H1 (cell line): ENCODE results near the gene MLC1. TPM values are rescaled to one million over a fixed set of nuclear protein-coding genes. Genes with fewer than 3 reads are reported as not detected.

Source experiments
- CTCF ChIA-PET: fragments of 300-600 bp; sonication (Branson Sonifier 250); formaldehyde crosslinking; loops from one replicate; lab custom pipeline; 2021; ENCODE audit not compliant: partially characterized antibody; lab: Charles Lee
- POLR2A ChIA-PET: fragments of 300-600 bp; sonication (Branson Sonifier 250); formaldehyde crosslinking; loops from one replicate; lab custom pipeline; 2021; ENCODE audit warnings: inconsistent platforms; ENCODE audit not compliant: partially characterized antibody; lab: Charles Lee
- DNase-seq, 2 experiments: peaks; one replicate each; pipeline versions ENCODE4 v3.0.0 to v3.0.0-alpha.2; 2010 to 2022; ENCODE audit warnings: low spot score in 2 of 2, low read depth in 1 of 2, mixed read lengths in 1 of 2
- FAIRE-seq: peaks from 2 replicates; lab custom pipeline; 2011; peaks lifted over from hg19 to GRCh38; lab: Jason Lieb, UNC
- H2AFZ ChIP-seq: 2 replicates; pipeline ENCODE4 v1.8.1; 2012; ENCODE audit warnings: low read length, inconsistent platforms
- H2AK5ac ChIP-seq: 2 replicates; pipeline ENCODE4 v1.6.1; 2013; ENCODE audit warnings: low read depth, low read length
- H2BK120ac ChIP-seq: replicated peaks from 2 replicates; pipeline ENCODE3; 2013; ENCODE audit warnings: low read depth, low read length, inconsistent platforms
- H2BK12ac ChIP-seq: 2 replicates; pipeline ENCODE4 v1.6.1; 2013; ENCODE audit warnings: low read depth, low read length
- H2BK15ac ChIP-seq: 2 replicates; pipeline ENCODE4 v1.6.1; 2013; ENCODE audit warnings: low read length
- H2BK20ac ChIP-seq: 2 replicates; pipeline ENCODE4 v1.6.1; 2013; ENCODE audit warnings: low read length
- H2BK5ac ChIP-seq: 2 replicates; pipeline ENCODE4 v1.6.1; 2013; ENCODE audit warnings: low read depth, low read length
- H3K14ac ChIP-seq: 2 replicates; pipeline ENCODE4 v1.6.1; 2013; ENCODE audit warnings: inconsistent platforms; ENCODE audit not compliant: insufficient read length
- H3K18ac ChIP-seq: 2 replicates; pipeline ENCODE4 v1.6.1; 2013; ENCODE audit warnings: low read length; ENCODE audit errors: extremely low read depth
- H3K23ac ChIP-seq: 2 replicates; pipeline ENCODE4 v1.6.1; 2013; ENCODE audit warnings: inconsistent platforms; ENCODE audit not compliant: insufficient read length
- H3K23me2 ChIP-seq: 2 replicates; pipeline ENCODE4 v1.6.1; 2013; ENCODE audit warnings: low read depth, low read length
- H3K27ac ChIP-seq: 2 replicates; pipeline ENCODE4 v1.6.1; 2011; ENCODE audit warnings: low read depth, low read length, inconsistent platforms
- H3K27me3 ChIP-seq, 4 experiments: replicated peaks in 1 of 4; 1 replicate in 1 of 4; 2 replicates in 3 of 4; pipeline versions ENCODE4 v1.6.1 to v1.8.1; 2011 to 2013; ENCODE audit warnings: low read length in 3 of 4, mild to moderate bottlenecking in 3 of 4, inconsistent platforms in 2 of 4, mixed read lengths in 2 of 4, moderate library complexity in 1 of 4; ENCODE audit not compliant: control insufficient read depth in 3 of 4, insufficient read depth in 3 of 4; ENCODE audit errors: extremely low read depth in 1 of 4
- H3K36me3 ChIP-seq, 4 experiments: 2 replicates each; pipeline versions ENCODE4 v1.6.1 to v1.8.1; 2011 to 2013; ENCODE audit warnings: mild to moderate bottlenecking in 4 of 4, low read length in 3 of 4, moderate library complexity in 2 of 4, control low read depth in 1 of 4, inconsistent platforms in 1 of 4; ENCODE audit not compliant: insufficient read depth in 4 of 4, control insufficient read depth in 2 of 4
- H3K4ac ChIP-seq: replicated peaks from 2 replicates; pipeline ENCODE3; 2013; ENCODE audit warnings: low read length, low read depth, mixed read lengths, inconsistent platforms; ENCODE audit not compliant: insufficient read length
- H3K4me1 ChIP-seq, 4 experiments: replicated peaks in 1 of 4; 1 replicate in 1 of 4; 2 replicates in 3 of 4; pipeline versions ENCODE4 v1.6.1 to v1.8.1; 2011 to 2013; ENCODE audit warnings: low read length in 3 of 4, inconsistent platforms in 2 of 4, mixed read lengths in 1 of 4; ENCODE audit not compliant: insufficient read depth in 4 of 4, control insufficient read depth in 3 of 4
- H3K4me2 ChIP-seq, 2 experiments: 2 replicates each; pipeline versions ENCODE4 v1.6.1 to v1.8.1; 2011 to 2013; ENCODE audit warnings: low read depth in 2 of 2, low read length in 2 of 2, control low read depth in 1 of 2, inconsistent platforms in 1 of 2, mild to moderate bottlenecking in 1 of 2; ENCODE audit not compliant: insufficient read depth in 1 of 2
- H3K4me3 ChIP-seq, 4 experiments: fragments of 200-600, 300-600 bp in 1 of 4; sonication (generic), shearing (Covaris generic), sonication (Bioruptor Twin) in 1 of 4; 2 replicates each; pipeline versions ENCODE4 v1.5.1 to v1.8.1; 2011 to 2016; ENCODE audit warnings: low read length in 4 of 4, low read depth in 3 of 4, control low read depth in 2 of 4, inconsistent platforms in 2 of 4, mild to moderate bottlenecking in 2 of 4, mixed read lengths in 1 of 4, moderate library complexity in 1 of 4; ENCODE audit not compliant: insufficient read depth in 2 of 4; ENCODE audit errors: extremely low read depth in 1 of 4
- H3K56ac ChIP-seq: replicated peaks from 2 replicates; pipeline ENCODE3; 2013; ENCODE audit warnings: low read depth, mild to moderate bottlenecking, mixed read lengths, low read length, inconsistent platforms; ENCODE audit not compliant: insufficient read length
- H3K79me1 ChIP-seq: 2 replicates; pipeline ENCODE4 v1.6.1; 2013; ENCODE audit warnings: low read depth, low read length, control low read depth
- H3K79me2 ChIP-seq, 2 experiments: 2 replicates each; pipeline versions ENCODE4 v1.6.1 to v1.8.1; 2012 to 2013; ENCODE audit warnings: low read length in 2 of 2, mild to moderate bottlenecking in 2 of 2, inconsistent platforms in 1 of 2; ENCODE audit not compliant: insufficient read depth in 2 of 2, control insufficient read depth in 1 of 2
- H3K9ac ChIP-seq, 4 experiments: replicated peaks in 1 of 4; 1 replicate in 1 of 4; 2 replicates in 3 of 4; pipeline versions ENCODE4 v1.6.1 to v1.8.1; 2011 to 2013; ENCODE audit warnings: low read depth in 3 of 4, low read length in 3 of 4, control low read depth in 2 of 4, mild to moderate bottlenecking in 2 of 4, moderate library complexity in 2 of 4, inconsistent platforms in 1 of 4; ENCODE audit errors: extremely low read depth in 1 of 4
- H3K9me3 ChIP-seq, 2 experiments: 2 replicates each; pipeline versions ENCODE4 v1.6.1 to v1.8.1; 2012 to 2013; ENCODE audit warnings: mild to moderate bottlenecking in 2 of 2, moderate library complexity in 2 of 2, control low read depth in 1 of 2, inconsistent platforms in 1 of 2, low read depth in 1 of 2, low read length in 1 of 2, mixed read lengths in 1 of 2; ENCODE audit not compliant: insufficient read depth in 2 of 2
- H4K20me1 ChIP-seq, 2 experiments: replicated peaks in 1 of 2; 2 replicates each; pipeline versions ENCODE3 to v1.8.1; 2011 to 2013; ENCODE audit warnings: inconsistent platforms in 2 of 2, low read length in 2 of 2, mild to moderate bottlenecking in 1 of 2; ENCODE audit not compliant: insufficient read depth in 2 of 2, control insufficient read depth in 1 of 2
- H4K5ac ChIP-seq: 2 replicates; pipeline ENCODE4 v1.6.1; 2013; ENCODE audit warnings: low read length, low read depth, mixed read lengths, inconsistent platforms; ENCODE audit not compliant: insufficient read length
- H4K8ac ChIP-seq: 2 replicates; pipeline ENCODE4 v1.8.0; 2013; ENCODE audit warnings: mild to moderate bottlenecking, moderate library complexity, low read length, inconsistent platforms; ENCODE audit not compliant: insufficient read depth; ENCODE audit errors: extremely low read depth
- H4K91ac ChIP-seq: replicated peaks from 2 replicates; pipeline ENCODE3; 2013; ENCODE audit warnings: low read length, mixed read lengths, inconsistent platforms; ENCODE audit not compliant: insufficient read length
- CHD1 ChIP-seq: IDR thresholded peaks from 2 replicates; pipeline ENCODE4 v1.6.1; 2012; ENCODE audit warnings: low read depth, low read length, improper control_type of control experiment
- EGR1 ChIP-seq: IDR thresholded peaks from 2 replicates; pipeline ENCODE4 v1.6.1; 2011; ENCODE audit warnings: low read depth, low read length, borderline replicate concordance
- FOSL1 ChIP-seq: IDR thresholded peaks from 2 replicates; pipeline ENCODE4 v1.6.1; 2011; ENCODE audit warnings: mild to moderate bottlenecking, low read depth, low read length, moderate library complexity; ENCODE audit not compliant: insufficient read depth
- PHF8 ChIP-seq: fragments of 200-600 bp; sonication (generic); conservative IDR thresholded peaks from 2 replicates; pipeline ENCODE4 v1.7.1; 2012; ENCODE audit warnings: low read depth, mild to moderate bottlenecking, inconsistent platforms, low read length, moderate library complexity
- WGBS, 2 experiments: shearing (Covaris generic) in 1 of 2; methylation state at CpG; one replicate each; pipeline versions ENCODE4 v1.1.6 to v1.1.7; 2013 to 2015; ENCODE audit warnings: low lambda C conversion rate in 2 of 2, mixed read lengths in 2 of 2, inconsistent platforms in 1 of 2, low coverage in 1 of 2, missing lambda C conversion rate in 1 of 2; ENCODE audit not compliant: insufficient replicate concordance in 2 of 2, insufficient coverage in 1 of 2, insufficient read length in 1 of 2; ENCODE audit errors: extremely low coverage in 1 of 2, missing lambda C conversion rate in 1 of 2; 5-methylcytosine and 5-hydroxymethylcytosine counted together
- polyA plus RNA-seq, 7 experiments: library from polyadenylated mRNA; depleted of rRNA in 3 of 7; stranded (reverse) in 5 of 7; unstranded in 2 of 7; fragments of >200 nt in 5 of 7; fragments of 200-250 nt in 2 of 7; gene quantifications; 1 replicate in 5 of 7; 2 replicates in 1 of 7; 4 replicates in 1 of 7; pipeline versions ENCODE4 v1.2.1 to v1.2.3, GENCODE V29; 2011 to 2013; ENCODE audit warnings: missing spikeins in 2 of 7, mixed read lengths in 2 of 7
- total RNA-seq: library from RNA; stranded (reverse); fragmentation: NEBNext Ultra II Directional; extraction: Animal tissue kit (Norgen Biotek cat#: 25700); gene quantifications from 2 replicates; pipeline ENCODE4 v1.2.1, GENCODE V29; 2021

Gene MLC1
- total and polyA plus RNA-seq, 2 of the 8 experiments (the other 6 are each of a cell fraction or from before 2014, with no cell fraction given): 0.20 TPM; not detected in 1

DNA sequence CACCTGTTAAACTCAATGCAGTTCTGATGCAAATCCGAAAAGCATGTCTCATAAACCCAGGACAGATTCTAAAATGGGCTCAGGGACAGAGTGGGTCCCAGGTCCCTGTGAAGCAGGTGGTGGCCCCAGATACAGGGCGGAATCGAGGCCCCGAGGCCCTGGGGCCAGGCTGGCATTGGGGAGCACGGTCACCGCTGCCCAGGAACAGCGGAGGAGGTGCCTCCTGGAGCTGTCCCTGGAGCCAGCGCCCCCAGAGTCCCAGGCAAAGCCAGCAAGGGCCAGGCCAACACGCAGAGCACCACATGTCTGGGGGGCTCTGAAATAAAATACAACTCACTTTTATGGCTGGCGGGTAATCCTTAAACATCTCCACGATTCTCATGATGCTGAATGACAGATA, 17.1 kb downstream of the MLC1 start:
- Histone ChIP-seq H3K23me2 (no peaks in the 10 kb centered on the region), H4K8ac (no peak overlapping the region), H3K4me3 (no peak overlapping the region), H4K5ac (no peak overlapping the region), H3K27ac (no peak overlapping the region), H3K36me3 (no peaks in the 10 kb centered on the region), H3K56ac (no peak overlapping the region), H4K20me1 (no peaks in the 10 kb centered on the region), H3K18ac (no peak overlapping the region), H3K4me2 (no peak overlapping the region), H2BK120ac (no peak overlapping the region), H3K23ac (no peak overlapping the region), H2AK5ac (no peak overlapping the region), H3K79me2 (no peaks in the 10 kb centered on the region), H3K79me1 (no peaks in the 10 kb centered on the region), H2BK5ac (no peak overlapping the region), H2BK20ac (no peak overlapping the region), H3K14ac (no peak overlapping the region), H3K9me3 (no peaks in the 10 kb centered on the region), H3K9ac (no peak overlapping the region), H3K4me1 (no peaks in the 10 kb centered on the region), H3K4ac (no peak overlapping the region), H2BK12ac (no peak overlapping the region), H4K91ac (no peak overlapping the region), H3K27me3 (no peaks in the 10 kb centered on the region), H2BK15ac (no peak overlapping the region), H2AFZ (no peak overlapping the region)
- TF ChIP-seq PHF8 (no peak), EGR1 (no peak), FOSL1 (no peak), CHD1 (no peak)
- 81% methylated on average over 11 of the region's 11 CpGs; no CpG with 5 or more reads in 1 of the 2 experiments for WGBS, 2 experiments
- DNase-seq (no peak), FAIRE-seq (no peak)
- ChIA-PET CTCF (interaction anchor here (0.7 kb wide), 1 partner anchor 54 kb away, joined by 4 read pairs; no protein-coding TSS in a partner anchor), POLR2A (no interaction called here)
